Effector memory CD8-positive, alpha-beta T cell (primary cell): ENCODE measurements around the gene CADM4.
"Not testable (repeated sequence)": the region's sequence is repeated elsewhere in the genome, so short reads cannot be mapped to it uniquely, and the experiment has no call there.

Source experiments
- ATAC-seq: fragments of 150-1000 bp; cut with Tn5 transposase; replicated peaks from 2 replicates; pipeline ENCODE4 v1.10.0; 2021; ENCODE audit warnings: mild to moderate bottlenecking, moderate library complexity
- DNase-seq, 3 experiments: peaks; one replicate each; pipeline ENCODE4 v3.0.0; 2021
- H3K27ac Mint-ChIP-seq, 2 donors: one replicate each; pipeline ENCODE4 v1.8.0; 2022; ENCODE audit warnings: mild to moderate bottlenecking in 2 of 2, mixed read lengths in 2 of 2, moderate library complexity in 2 of 2
- H3K27me3 Mint-ChIP-seq, 2 donors: one replicate each; pipeline ENCODE4 v1.8.0; 2022; ENCODE audit warnings: mixed read lengths in 2 of 2
- H3K36me3 Mint-ChIP-seq: one replicate; pipeline ENCODE4 v1.8.0; 2022; ENCODE audit warnings: mild to moderate bottlenecking, moderate library complexity, mixed read lengths; ENCODE audit not compliant: insufficient read depth
- H3K4me1 Mint-ChIP-seq, 2 donors: one replicate each; pipeline ENCODE4 v1.8.0; 2022; ENCODE audit warnings: low read depth in 2 of 2, mixed read lengths in 2 of 2
- H3K4me3 Mint-ChIP-seq, 2 donors: one replicate each; pipeline ENCODE4 v1.8.0; 2022; ENCODE audit warnings: mild to moderate bottlenecking in 2 of 2, mixed read lengths in 2 of 2, moderate library complexity in 2 of 2
- H3K9me3 Mint-ChIP-seq, 2 donors: one replicate each; pipeline ENCODE4 v1.8.0; 2022; ENCODE audit warnings: mixed read lengths in 2 of 2
- total RNA-seq, 9 experiments: gene quantifications; one replicate each; lab custom pipeline; 2026; lab: John Stamatoyannopoulos, UW

The CADM4 gene, protein sequence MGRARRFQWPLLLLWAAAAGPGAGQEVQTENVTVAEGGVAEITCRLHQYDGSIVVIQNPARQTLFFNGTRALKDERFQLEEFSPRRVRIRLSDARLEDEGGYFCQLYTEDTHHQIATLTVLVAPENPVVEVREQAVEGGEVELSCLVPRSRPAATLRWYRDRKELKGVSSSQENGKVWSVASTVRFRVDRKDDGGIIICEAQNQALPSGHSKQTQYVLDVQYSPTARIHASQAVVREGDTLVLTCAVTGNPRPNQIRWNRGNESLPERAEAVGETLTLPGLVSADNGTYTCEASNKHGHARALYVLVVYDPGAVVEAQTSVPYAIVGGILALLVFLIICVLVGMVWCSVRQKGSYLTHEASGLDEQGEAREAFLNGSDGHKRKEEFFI
- total RNA-seq: 0.39 to 2.0 (median 0.67) reads per million in 9 experiments

DNA sequence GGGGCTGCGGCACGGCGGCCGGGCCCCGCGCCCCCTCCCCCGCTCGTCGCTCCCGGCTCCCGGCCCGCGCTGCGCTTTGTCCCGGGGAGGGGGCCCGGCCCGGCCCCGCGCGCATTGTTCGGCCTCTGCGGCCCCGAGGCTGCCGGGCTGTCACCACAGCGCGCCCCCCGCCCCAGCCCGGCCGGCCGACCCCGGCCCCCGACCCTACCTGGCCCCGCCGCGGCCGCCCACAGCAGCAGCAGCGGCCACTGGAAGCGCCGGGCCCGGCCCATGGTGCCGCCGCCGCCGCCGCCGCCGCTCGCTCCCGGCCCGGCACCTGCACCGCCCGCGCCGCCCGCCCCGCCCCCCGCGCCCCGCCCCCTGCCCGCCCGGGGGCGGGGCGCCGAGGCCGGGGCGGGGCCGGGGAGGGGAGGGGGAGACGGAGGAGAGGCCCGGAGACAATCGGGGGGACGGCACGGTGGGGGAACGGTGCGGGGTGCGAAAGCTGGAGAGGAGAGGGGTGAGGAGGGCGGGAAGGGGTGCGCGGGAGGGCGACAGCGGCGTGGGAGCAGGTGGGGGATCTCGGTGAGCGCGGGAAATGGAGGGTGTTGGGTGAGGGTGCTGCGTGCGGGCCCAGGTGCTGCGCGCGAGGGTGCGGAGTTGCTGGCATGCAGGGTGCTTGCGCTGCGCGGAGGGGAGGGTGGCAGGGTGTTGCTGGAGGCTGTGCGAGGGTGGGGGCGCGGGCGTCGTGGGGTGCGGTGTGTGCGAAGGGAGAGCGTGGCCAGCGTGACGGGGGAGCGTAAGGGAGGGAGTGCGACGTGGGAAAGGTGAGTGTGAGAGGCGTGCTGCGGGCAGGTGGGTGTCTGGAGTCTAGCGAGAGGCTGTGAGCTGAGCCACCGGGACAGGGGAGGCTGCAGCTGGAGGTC, at the start of gene CADM4:
Gene CADM4, minus strand, starts transcription at position 332 of the 905 bp plus-strand sequence. Its CDS starts 60 bp downstream, at position 272.
- peaks cover 12 to 14% of the 10 kb centered on the region in 2 donors for H3K4me1 Mint-ChIP-seq
- peak within 1 kb of the TSS; percentile 80 to 84 for H3K4me3 Mint-ChIP-seq
- H3K27ac Mint-ChIP-seq: no peak within 1 kb of the TSS
- peaks cover 48 to 66% of the 10 kb centered on the region in 2 donors for H3K27me3 Mint-ChIP-seq
- no peaks in the 10 kb centered on the region for H3K9me3 Mint-ChIP-seq
- DNase-seq (peak; percentile 28 to 42 (median 37)), ATAC-seq (peak; percentile 85)
- peaks cover 3% of the 10 kb centered on the region for H3K36me3 Mint-ChIP-seq

DNA sequence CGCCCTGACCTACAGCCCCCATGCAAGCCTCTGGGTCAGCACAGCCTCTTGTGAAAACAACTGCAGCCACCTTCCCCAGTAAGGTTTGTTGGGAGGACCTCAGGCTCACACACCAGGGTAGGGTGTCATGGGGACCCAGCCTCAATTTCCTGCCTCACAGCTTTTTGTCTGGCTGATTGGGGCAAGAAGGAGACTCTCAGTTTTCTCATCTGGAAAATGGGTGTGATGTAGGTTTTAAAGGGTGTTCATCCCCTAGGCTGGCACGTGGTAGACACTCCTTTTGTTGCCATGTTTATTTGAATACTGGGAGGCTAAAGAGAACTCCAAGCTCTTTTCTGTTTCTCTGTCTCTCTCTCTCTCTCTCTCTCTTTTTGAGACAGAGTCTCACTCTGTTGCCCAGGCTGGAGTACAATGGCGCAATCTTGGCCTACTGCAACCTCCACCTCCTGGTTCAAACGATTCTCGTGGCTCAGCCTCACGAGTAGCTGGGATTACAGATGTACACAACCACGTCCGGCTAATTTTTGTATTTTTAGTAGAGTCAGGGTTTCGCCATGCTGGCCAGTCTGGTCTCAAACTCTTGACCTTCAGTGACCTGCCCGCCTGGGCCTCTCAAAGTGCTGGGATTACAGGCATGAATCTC, 48.5 kb upstream of the CADM4 start:
- peak overlapping the region in 1 of 2 donors; percentile 47 for H3K27ac Mint-ChIP-seq
- H3K4me3 Mint-ChIP-seq: no peak overlapping the region
- DNase-seq: no peak
- H3K36me3 Mint-ChIP-seq: no peaks in the 10 kb centered on the region
- peaks cover 0 to 4% of the 10 kb centered on the region in 2 donors for H3K9me3 Mint-ChIP-seq
- H3K4me1 Mint-ChIP-seq: no peaks in the 10 kb centered on the region
- H3K27me3 Mint-ChIP-seq: peaks cover 0 to 14% of the 10 kb centered on the region in 2 donors
- no peak for ATAC-seq

DNA sequence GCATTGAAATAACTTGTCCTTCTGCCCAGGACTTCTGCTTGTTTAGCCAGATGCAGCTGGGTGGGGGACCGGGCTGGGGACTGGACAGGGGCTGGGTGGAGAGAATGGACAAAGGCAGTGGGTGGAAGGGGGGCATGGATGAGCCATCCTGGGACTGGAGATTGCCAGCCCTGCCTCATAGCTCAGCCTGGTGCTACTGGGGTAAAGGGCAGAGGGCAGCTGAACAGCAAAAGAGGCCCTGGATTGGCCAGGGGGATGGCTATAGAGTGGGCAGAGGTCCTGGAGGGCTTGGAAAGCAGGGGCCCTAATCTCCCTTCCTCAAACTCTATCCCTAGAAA, 48.0 kb upstream of the CADM4 start:
- Mint-ChIP-seq H3K36me3 (no peaks in the 10 kb centered on the region), H3K4me1 (no peaks in the 10 kb centered on the region), H3K27ac (no peak overlapping the region), H3K9me3 (peaks cover 0 to 4% of the 10 kb centered on the region in 2 donors), H3K27me3 (peaks cover 0 to 9% of the 10 kb centered on the region in 2 donors), H3K4me3 (no peak overlapping the region)
- no peak for ATAC-seq
- no peak for DNase-seq

DNA sequence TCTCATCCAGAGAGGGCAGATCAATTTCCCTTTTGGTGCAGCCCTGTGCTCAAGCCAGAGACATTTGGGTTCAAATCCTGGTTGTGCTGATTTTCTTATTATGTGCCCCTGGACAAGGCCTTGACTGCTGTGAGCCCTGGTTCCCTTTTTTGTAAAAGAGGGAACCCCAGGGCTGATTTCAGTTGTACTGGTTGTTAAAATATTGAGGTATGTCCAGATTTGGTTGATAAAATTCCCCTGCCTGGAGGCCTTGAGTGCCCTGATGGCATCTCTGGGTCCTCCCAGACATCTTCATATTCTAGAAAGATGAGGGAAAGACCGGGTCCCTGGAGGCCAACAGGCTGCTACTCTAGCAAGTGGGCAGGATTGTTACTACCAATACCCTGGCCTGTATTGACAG, 44.7 kb upstream of the CADM4 start:
- Mint-ChIP-seq H3K36me3 (no peaks in the 10 kb centered on the region), H3K27me3 (no peaks in the 10 kb centered on the region), H3K4me1 (no peaks in the 10 kb centered on the region), H3K4me3 (no peak overlapping the region), H3K27ac (no peak overlapping the region), H3K9me3 (no peaks in the 10 kb centered on the region)
- ATAC-seq (no peak), DNase-seq (no peak)

DNA sequence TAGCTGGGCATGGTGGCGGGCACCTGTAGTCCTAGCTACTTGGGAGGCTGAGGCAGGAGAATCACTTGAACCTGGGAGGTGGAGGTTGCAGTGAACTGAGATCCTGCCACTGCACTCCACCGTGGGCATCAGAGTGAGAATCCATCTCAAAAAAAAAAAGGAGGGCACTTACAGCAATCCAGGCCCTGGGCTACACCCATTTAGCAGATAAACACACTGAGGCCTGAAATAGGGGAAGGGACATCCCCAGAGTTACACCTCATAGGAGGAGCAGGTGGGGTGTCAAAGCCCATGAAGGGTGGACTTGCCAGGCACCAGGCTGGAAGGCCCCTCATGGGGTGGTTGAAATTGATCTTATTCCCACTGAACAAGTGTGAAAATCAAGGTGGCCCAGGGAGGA, 44.3 kb upstream of the CADM4 start:
- Mint-ChIP-seq H3K27me3 (no peaks in the 10 kb centered on the region), H3K27ac (peak overlapping the region in 1 of 2 donors; percentile 26)

DNA sequence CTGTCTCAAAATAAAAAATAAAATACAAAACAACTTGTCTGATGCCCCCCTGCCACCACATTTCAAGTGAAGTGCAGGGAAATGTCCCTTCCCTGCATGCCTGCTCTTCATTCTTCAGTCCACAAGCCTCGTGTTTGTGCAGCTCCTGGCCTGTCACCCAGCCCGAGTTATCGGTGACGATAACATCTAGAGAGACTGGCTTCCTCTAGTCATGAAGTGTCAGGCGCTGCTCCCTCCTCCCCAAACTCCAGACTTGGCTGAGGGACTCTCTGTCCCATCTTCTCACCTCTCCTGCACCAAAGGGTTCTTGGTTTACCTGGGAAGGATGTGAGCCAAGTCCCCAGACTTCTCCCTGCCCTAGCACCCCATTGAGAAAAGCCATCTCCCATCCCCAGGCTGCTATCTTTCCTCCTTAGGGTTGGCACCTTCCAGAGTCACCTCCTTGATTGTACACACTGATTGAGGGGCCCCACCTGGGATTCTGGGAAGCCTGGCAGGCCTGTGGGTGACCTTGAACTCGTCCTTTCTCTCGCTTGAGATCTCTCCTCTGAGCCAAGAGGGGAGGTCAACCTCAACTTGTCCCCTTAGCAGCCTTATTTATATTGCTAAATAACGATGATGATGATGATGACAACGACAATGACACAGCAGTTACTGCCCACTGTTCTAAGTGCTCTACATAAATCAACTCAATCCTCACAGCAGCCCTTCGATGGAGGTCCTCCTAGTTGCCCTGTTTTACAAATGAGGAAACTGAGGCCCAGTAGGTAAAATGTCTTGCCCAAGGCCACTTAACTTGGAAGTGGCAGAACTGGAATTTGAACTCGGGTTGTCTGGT, 43.4 kb upstream of the CADM4 start:
- H3K9me3 Mint-ChIP-seq: no peaks in the 10 kb centered on the region
- no peak overlapping the region for H3K4me3 Mint-ChIP-seq
- ATAC-seq (no peak), DNase-seq (no peak)
- H3K36me3 Mint-ChIP-seq: no peaks in the 10 kb centered on the region
- H3K4me1 Mint-ChIP-seq: no peaks in the 10 kb centered on the region
- no peaks in the 10 kb centered on the region for H3K27me3 Mint-ChIP-seq
- peak overlapping the region in 1 of 2 donors; percentile 26 for H3K27ac Mint-ChIP-seq

More for the DNA sequence above, 44.3 kb upstream of the CADM4 start:
- no peaks in the 10 kb centered on the region for H3K4me1 Mint-ChIP-seq
- ATAC-seq (no peak), DNase-seq (no peak)
- no peaks in the 10 kb centered on the region for H3K36me3 Mint-ChIP-seq
- H3K9me3 Mint-ChIP-seq: no peaks in the 10 kb centered on the region
- H3K4me3 Mint-ChIP-seq: no peak overlapping the region

DNA sequence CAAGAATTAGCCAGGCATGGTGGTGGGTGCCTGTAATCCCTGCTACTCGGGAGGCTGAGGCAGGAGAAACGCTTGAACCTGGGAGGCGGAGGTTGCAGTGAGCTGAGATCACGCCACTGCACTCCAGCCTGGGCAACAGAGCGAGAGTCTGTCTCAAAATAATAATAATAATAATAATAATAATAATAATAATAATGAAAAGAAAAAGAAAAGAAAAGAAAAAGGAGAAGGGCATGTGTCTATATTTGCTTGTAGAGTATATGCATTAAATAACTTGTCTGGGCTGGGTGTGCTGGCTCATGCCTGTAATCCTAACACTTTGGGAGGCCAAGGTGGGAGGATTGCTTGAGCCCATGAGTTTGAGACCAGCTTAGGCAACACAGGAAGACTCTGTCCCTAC, 42.6 kb upstream of the CADM4 start:
- not testable (repeated sequence) for H3K27me3 Mint-ChIP-seq, H3K4me1 Mint-ChIP-seq, ATAC-seq, H3K27ac Mint-ChIP-seq, H3K36me3 Mint-ChIP-seq, DNase-seq, H3K4me3 Mint-ChIP-seq, H3K9me3 Mint-ChIP-seq

DNA sequence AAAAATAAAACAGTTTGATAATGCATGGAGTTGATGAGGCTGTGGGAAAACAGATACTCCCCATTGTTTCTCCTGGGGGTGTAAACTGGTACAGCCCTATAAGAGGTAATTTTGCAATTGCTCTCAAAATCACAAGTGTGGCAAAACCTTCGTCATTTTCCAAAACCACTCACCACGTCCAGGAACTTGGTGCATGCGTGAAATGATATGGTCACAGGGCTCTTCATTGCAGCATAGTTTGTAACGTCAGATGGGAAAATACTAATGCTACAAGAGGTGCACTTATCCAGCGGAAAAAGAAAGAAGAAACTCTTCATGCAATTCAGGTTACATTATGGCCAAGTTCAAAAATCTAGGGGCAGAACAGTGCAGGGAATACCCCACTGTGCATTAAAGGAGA, 42.2 kb upstream of the CADM4 start:
- Mint-ChIP-seq H3K27ac (no peak overlapping the region), H3K4me1 (no peaks in the 10 kb centered on the region), H3K9me3 (no peaks in the 10 kb centered on the region), H3K27me3 (no peaks in the 10 kb centered on the region), H3K36me3 (no peaks in the 10 kb centered on the region), H3K4me3 (no peak overlapping the region)
- DNase-seq (no peak), ATAC-seq (no peak)

DNA sequence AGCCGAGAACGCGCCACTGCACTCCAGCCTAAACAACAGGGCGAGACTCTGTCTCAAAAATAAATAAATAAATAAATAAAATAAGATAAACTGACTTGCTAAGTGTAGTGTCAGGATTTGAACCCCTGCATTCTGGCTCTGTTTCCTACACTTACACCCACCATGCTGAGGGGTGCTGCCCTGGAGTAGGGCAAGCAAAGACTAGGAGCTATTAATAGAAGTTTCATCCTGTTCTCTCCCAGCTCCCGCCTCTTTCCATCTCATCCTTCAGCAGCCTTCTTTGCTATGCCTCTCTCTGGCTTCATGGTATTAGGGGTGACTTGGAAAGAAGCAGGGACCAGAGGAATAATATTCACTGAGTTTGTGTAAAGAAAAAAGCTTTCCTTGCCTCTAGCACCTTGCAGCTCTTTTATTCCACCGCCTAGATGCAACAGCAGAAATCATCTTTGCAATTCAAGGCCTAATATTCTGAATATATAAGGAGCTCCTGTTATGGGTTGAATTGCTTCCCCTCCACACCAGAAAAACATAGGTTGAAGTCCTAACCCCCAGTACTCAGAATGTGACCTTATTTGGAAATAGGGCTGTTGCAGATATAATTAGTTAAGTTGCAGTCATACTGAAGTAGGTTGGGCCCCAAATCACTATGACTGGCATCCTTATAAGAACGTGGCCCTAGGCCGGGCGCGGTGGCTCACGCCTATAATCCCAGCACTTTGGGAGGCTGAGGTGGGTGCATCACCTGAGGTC, 39.0 kb upstream of the CADM4 start:
- ATAC-seq: no peak
- no peak for DNase-seq
- Mint-ChIP-seq H3K4me1 (peaks cover 3 to 4% of the 10 kb centered on the region in 2 donors), H3K4me3 (no peak overlapping the region), H3K27me3 (no peaks in the 10 kb centered on the region), H3K27ac (no peak overlapping the region), H3K36me3 (no peaks in the 10 kb centered on the region), H3K9me3 (no peaks in the 10 kb centered on the region)

DNA sequence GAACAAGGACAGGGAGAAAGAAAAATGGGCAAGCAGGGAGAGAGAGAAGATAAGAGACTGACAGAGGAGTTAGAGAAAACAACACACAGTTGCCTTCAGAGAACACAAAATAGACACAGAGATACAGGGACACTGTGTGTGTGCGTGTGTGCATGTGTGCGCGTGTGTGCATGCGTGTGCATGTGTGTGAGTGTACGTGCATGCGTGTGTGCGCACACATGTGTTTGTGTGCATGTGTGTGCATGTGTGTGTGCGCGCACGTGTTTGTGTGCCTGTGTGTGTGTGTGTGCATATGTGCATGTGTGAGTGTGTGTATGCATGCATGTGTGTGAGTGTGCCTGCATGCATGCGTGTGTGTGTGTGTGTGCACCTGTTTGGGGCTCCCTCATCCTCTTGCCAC, 36.3 kb upstream of the CADM4 start:
- H3K4me1 Mint-ChIP-seq: peaks cover 3 to 4% of the 10 kb centered on the region in 2 donors
- peak overlapping the region in 1 of 2 donors; percentile 4 for H3K27ac Mint-ChIP-seq
- DNase-seq (no peak), ATAC-seq (no peak)
- H3K9me3 Mint-ChIP-seq: no peaks in the 10 kb centered on the region
- H3K4me3 Mint-ChIP-seq: no peak overlapping the region
- H3K27me3 Mint-ChIP-seq: no peaks in the 10 kb centered on the region
- H3K36me3 Mint-ChIP-seq: no peaks in the 10 kb centered on the region

DNA sequence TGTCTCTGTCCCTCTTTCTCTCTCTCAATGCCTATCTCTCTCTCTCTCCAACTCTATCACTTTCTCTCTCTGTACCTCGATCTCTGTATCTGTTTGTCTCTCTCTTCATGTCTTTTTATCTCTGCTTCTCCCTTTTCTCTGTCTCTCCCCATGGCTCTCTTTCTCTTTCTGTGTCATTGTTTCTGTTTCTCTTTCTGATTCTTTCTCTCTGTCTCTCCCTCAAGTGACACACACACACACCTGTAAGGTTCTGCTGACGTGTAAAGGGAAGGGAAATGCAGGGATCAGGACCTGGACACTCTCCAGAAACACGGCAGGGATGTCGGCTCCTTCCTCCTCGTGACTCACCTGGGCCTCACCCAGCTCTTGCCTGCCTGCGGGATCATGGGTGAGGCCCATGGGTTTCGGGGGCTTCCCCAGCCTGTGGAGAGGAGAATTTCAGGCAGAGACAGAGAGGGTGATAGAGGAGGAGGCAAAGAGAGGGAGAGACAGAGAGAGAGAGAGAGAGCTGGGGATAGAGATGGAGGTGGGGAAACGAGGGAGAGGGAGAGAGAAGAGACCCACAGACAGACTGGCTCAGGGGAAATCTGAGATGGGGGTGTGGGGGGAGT, 35.7 kb upstream of the CADM4 start:
- Mint-ChIP-seq H3K9me3 (no peaks in the 10 kb centered on the region), H3K4me3 (no peak overlapping the region), H3K27me3 (no peaks in the 10 kb centered on the region), H3K27ac (peak overlapping the region; percentile 2 to 4), H3K4me1 (peaks cover 4% of the 10 kb centered on the region in 2 donors), H3K36me3 (no peaks in the 10 kb centered on the region)
- DNase-seq: no peak
- no peak for ATAC-seq

DNA sequence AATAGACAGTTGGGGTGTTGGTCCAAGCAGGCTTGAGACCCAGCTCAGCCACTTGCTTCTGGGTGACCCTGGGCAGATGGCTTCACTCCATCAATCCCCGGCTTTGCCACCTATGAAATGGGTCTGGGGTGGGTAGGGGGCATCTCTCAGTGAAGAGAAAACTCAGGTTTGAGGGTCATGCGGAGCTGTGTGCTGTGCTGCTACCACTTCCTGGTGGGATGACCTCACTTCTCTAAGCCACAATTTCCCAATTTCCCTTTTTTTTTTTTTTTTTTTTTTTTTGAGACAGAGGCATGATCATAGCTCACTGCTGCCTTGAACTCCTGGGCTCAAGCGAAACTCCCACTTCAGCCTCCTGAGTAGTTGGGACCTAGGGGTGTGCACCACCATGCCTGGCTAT, 34.9 kb upstream of the CADM4 start:
- Mint-ChIP-seq H3K27me3 (no peaks in the 10 kb centered on the region), H3K27ac (peak overlapping the region in 1 of 2 donors; percentile 2), H3K36me3 (peaks cover 5% of the 10 kb centered on the region), H3K4me1 (peaks cover 11 to 12% of the 10 kb centered on the region in 2 donors), H3K4me3 (no peak overlapping the region), H3K9me3 (no peaks in the 10 kb centered on the region)
- DNase-seq (no peak), ATAC-seq (no peak)
